MM.1S (cell line): ENCODE data around the gene DHFR2.

ENCODE experiments used
- DNase-seq: peaks from one replicate; pipeline ENCODE4 v3.0.0-alpha.2; 2015
- H2AFZ ChIP-seq: fragments of 300-600 bp; sonication (generic); 2 replicates; pipeline ENCODE4 v1.6.0; 2016; ENCODE audit warnings: antibody characterized with exemption, low read length
- H3F3A ChIP-seq: fragments of 300-600 bp; sonication (generic); 2 replicates; pipeline ENCODE4 v1.6.1; 2016; ENCODE audit warnings: mild to moderate bottlenecking, antibody characterized with exemption, low read length, moderate library complexity, mixed read lengths; ENCODE audit not compliant: insufficient read depth
- H3K27ac ChIP-seq: fragments of 300-600 bp; sonication (generic); 2 replicates; pipeline ENCODE4 v1.5.1; 2016; ENCODE audit warnings: mild to moderate bottlenecking, low read length
- H3K27me3 ChIP-seq: fragments of 300-600 bp; sonication (generic); replicated peaks from 2 replicates; pipeline ENCODE4 v1.6.0; 2016; ENCODE audit warnings: low read length; ENCODE audit not compliant: insufficient read depth
- H3K36me3 ChIP-seq: fragments of 300-600 bp; sonication (generic); replicated peaks from 2 replicates; pipeline ENCODE4 v1.6.1; 2016; ENCODE audit warnings: mild to moderate bottlenecking, low read length, mixed read lengths; ENCODE audit not compliant: insufficient read depth
- H3K4me1 ChIP-seq: fragments of 300-600 bp; sonication (generic); 2 replicates; pipeline ENCODE4 v1.6.1; 2016; ENCODE audit warnings: low read length, mixed read lengths
- H3K4me2 ChIP-seq: fragments of 300-600 bp; sonication (generic); 2 replicates; pipeline ENCODE4 v1.6.0; 2016; ENCODE audit warnings: low read depth, low read length
- H3K4me3 ChIP-seq: fragments of 300-600 bp; sonication (generic); 2 replicates; pipeline ENCODE4 v1.5.1; 2016; ENCODE audit warnings: low read length, mixed read lengths
- H3K79me2 ChIP-seq: fragments of 300-600 bp; sonication (generic); 2 replicates; pipeline ENCODE4 v1.6.1; 2016; ENCODE audit warnings: mixed run types, low read length, mixed read lengths
- H3K9ac ChIP-seq: fragments of 300-600 bp; sonication (generic); 2 replicates; pipeline ENCODE4 v1.6.1; 2016; ENCODE audit warnings: low read length, mixed read lengths
- H3K9me2 ChIP-seq: fragments of 300-600 bp; sonication (generic); replicated peaks from 2 replicates; pipeline ENCODE4 v1.6.1; 2016; ENCODE audit warnings: mild to moderate bottlenecking, low read length, mixed read lengths; ENCODE audit not compliant: insufficient read depth
- H3K9me3 ChIP-seq: fragments of 300-600 bp; sonication (generic); replicated peaks from 2 replicates; pipeline ENCODE4 v1.6.1; 2016; ENCODE audit warnings: mild to moderate bottlenecking, low read length, mixed read lengths; ENCODE audit not compliant: insufficient read depth
- H4K20me1 ChIP-seq: fragments of 300-600 bp; sonication (generic); 2 replicates; pipeline ENCODE4 v1.6.1; 2016; ENCODE audit warnings: mild to moderate bottlenecking, low read length, moderate library complexity, mixed read lengths; ENCODE audit not compliant: insufficient read depth
- CTCF ChIP-seq: fragments of 300-600 bp; sonication (generic); IDR thresholded peaks from 2 replicates; pipeline ENCODE4 v1.5.1; 2016; ENCODE audit warnings: antibody characterized with exemption, low read length, mixed read lengths
- EZH2 ChIP-seq: fragments of 300-600 bp; sonication (generic); optimal IDR thresholded peaks from 2 replicates; pipeline ENCODE3; 2017; ENCODE audit warnings: low read depth, mild to moderate bottlenecking, antibody characterized with exemption, low read length, mixed read lengths
- EZH2phosphoT487 ChIP-seq: fragments of 300-600 bp; sonication (generic); IDR thresholded peaks from 2 replicates; pipeline ENCODE4 v1.6.1; 2018; ENCODE audit warnings: antibody characterized with exemption, low read length

DHFR2 gene

GRCh38 chr3:94095111-94095510 lies 32.4 kb upstream of the DHFR2 start:
- Histone ChIP-seq H3K27me3 (no peaks in the 10 kb centered on the region), H4K20me1 (no peaks in the 10 kb centered on the region), H3K4me2 (no peak overlapping the region), H3K4me3 (no peak overlapping the region), H3F3A (no peaks in the 10 kb centered on the region), H2AFZ (no peak overlapping the region), H3K9me3 (no peaks in the 10 kb centered on the region), H3K9me2 (no peaks in the 10 kb centered on the region), H3K79me2 (no peaks in the 10 kb centered on the region), H3K9ac (no peak overlapping the region), H3K27ac (no peak overlapping the region), H3K4me1 (peaks cover 8% of the 10 kb centered on the region), H3K36me3 (no peaks in the 10 kb centered on the region; the same call in 1 of the 2 replicates)
- DNase-seq, result no peak
- TF ChIP-seq EZH2phosphoT487 (no peak), CTCF (no peak), EZH2 (no peak)

DNA sequence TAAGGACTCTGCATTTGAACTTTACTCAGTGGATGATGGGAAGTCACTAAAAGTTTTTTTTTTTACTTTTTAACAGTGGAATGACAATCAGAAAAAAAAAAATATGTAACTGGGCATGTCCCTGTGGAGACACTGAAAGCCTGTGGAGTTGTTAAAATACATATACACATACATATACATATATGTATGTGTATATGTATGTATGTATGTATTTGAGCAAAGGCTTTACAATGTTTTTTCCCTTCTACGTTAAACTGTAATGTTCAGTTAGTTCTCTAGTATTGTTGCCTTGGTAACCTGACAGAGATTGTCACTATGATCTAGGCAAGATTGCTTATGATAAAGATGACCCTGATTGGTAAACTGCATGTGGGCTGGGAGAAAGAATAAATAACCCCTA lies 30.4 kb upstream of the DHFR2 start:
- TF ChIP-seq EZH2, result no peak
- TF ChIP-seq EZH2phosphoT487, result no peak
- no peak for TF ChIP-seq CTCF
- H3K4me2 ChIP-seq, result peak overlapping the region; percentile 18; the same call in 1 of the 2 replicates
- no peaks in the 10 kb centered on the region; the same call in 1 of the 2 replicates for H3K36me3 ChIP-seq
- H3K4me3 ChIP-seq, result no peak overlapping the region
- H3K9me3 ChIP-seq, result no peaks in the 10 kb centered on the region
- no peaks in the 10 kb centered on the region for H3K9me2 ChIP-seq
- H4K20me1 ChIP-seq, result no peaks in the 10 kb centered on the region
- H2AFZ ChIP-seq, result no peak overlapping the region
- H3K4me1 ChIP-seq, result peaks cover 8% of the 10 kb centered on the region
- H3K27me3 ChIP-seq, result no peaks in the 10 kb centered on the region
- H3F3A ChIP-seq, result no peaks in the 10 kb centered on the region
- H3K79me2 ChIP-seq, result no peaks in the 10 kb centered on the region
- H3K9ac ChIP-seq, result no peak overlapping the region
- H3K27ac ChIP-seq, result peak overlapping the region; percentile 24; the same call in 1 of the 2 replicates
- DNase-seq, result peak; percentile 17

DNA sequence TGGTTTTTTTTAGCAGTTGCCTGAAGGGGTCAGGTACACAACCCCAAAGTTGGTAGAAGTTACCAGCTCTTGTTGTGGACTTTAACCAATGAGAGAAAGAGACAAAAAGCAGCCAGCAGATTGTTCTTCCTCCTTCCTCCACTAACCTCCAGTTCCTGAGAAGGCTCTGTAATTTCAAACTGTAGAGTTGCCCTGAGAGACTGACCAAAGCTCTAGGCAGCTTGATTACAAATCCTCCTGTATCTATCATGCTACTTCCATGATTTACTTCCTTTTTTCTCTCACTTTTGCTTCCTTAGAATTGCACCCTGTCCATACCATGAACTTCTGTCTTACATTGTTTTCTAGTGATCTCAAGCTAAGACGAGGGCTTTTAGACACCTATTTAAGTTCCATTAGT lies 29.4 kb upstream of the DHFR2 start:
- Histone ChIP-seq H3K36me3 (no peaks in the 10 kb centered on the region; the same call in 1 of the 2 replicates), H3K4me2 (no peak overlapping the region), H3K4me1 (peaks cover 8% of the 10 kb centered on the region), H3K27ac (no peak overlapping the region), H2AFZ (no peak overlapping the region), H4K20me1 (no peaks in the 10 kb centered on the region), H3K27me3 (no peaks in the 10 kb centered on the region), H3K9me3 (no peaks in the 10 kb centered on the region), H3K9ac (no peak overlapping the region), H3K9me2 (no peaks in the 10 kb centered on the region), H3K4me3 (no peak overlapping the region), H3K79me2 (no peaks in the 10 kb centered on the region), H3F3A (no peaks in the 10 kb centered on the region)
- DNase-seq, result no peak
- TF ChIP-seq EZH2phosphoT487 (no peak), CTCF (no peak), EZH2 (no peak)
